Naive thymus-derived CD4-positive, alpha-beta T cell (primary cell): ENCODE measurements around the gene NAB2. TPM values are rescaled to one million over a fixed set of nuclear protein-coding genes. Genes with fewer than 3 reads are reported as not detected.

ENCODE experiments used
- ATAC-seq: fragments of 150-1000 bp; cut with Tn5 transposase; 2 replicates; pipeline ENCODE4 v1.10.0; 2021; ENCODE audit warnings: mild to moderate bottlenecking, moderate library complexity
- CTCF ChIA-PET: fragments of 350-600 bp; sonication (Branson Sonifier 250); formaldehyde crosslinking; loops from one replicate; lab custom pipeline; 2021; ENCODE audit warnings: antibody characterized with exemption; lab: Charles Lee
- POLR2A ChIA-PET: fragments of 350-600 bp; sonication (Branson Sonifier 250); formaldehyde crosslinking; loops from one replicate; lab custom pipeline; 2021; ENCODE audit warnings: antibody characterized with exemption, inconsistent platforms; lab: Charles Lee
- DNase-seq, 9 donors: peaks; one replicate each; pipeline versions ENCODE4 v3.0.0 to v3.0.0-alpha.2; 2020 to 2022; ENCODE audit warnings: mixed read lengths in 1 of 9
- H3K27ac ChIP-seq: one replicate; pipeline ENCODE4 v1.7.0; 2013; ENCODE audit warnings: mild to moderate bottlenecking, low read depth, low read length, moderate library complexity
- H3K27me3 ChIP-seq, 2 donors: one replicate each; pipeline ENCODE4 v1.7.0; 2013; ENCODE audit warnings: low read length in 2 of 2, mild to moderate bottlenecking in 2 of 2, moderate library complexity in 2 of 2; ENCODE audit not compliant: control insufficient read depth in 2 of 2, insufficient read depth in 2 of 2
- H3K36me3 ChIP-seq, 3 experiments: 1 replicate in 2 of 3; 2 replicates in 1 of 3; pipeline ENCODE4 v1.7.0; 2013; ENCODE audit warnings: low read length in 3 of 3, mild to moderate bottlenecking in 3 of 3, moderate library complexity in 1 of 3; ENCODE audit not compliant: insufficient read depth in 3 of 3, control insufficient read depth in 2 of 3
- H3K4me1 ChIP-seq, 2 donors: one replicate each; pipeline ENCODE4 v1.7.0; 2013; ENCODE audit warnings: low read length in 2 of 2, mild to moderate bottlenecking in 2 of 2, moderate library complexity in 1 of 2; ENCODE audit not compliant: control insufficient read depth in 2 of 2, insufficient read depth in 2 of 2
- H3K4me3 ChIP-seq: 2 replicates; pipeline ENCODE4 v1.7.0; 2013; ENCODE audit warnings: mild to moderate bottlenecking, low read length
- H3K9me3 ChIP-seq, 3 experiments: 1 replicate in 2 of 3; 2 replicates in 1 of 3; pipeline ENCODE4 v1.7.0; 2013; ENCODE audit warnings: low read length in 3 of 3; ENCODE audit not compliant: control insufficient read depth in 2 of 3
- H3K27ac Mint-ChIP-seq, 9 donors: one replicate each; pipeline ENCODE4 v1.8.0; 2020 to 2022; ENCODE audit warnings: mixed read lengths in 9 of 9, mild to moderate bottlenecking in 8 of 9, moderate library complexity in 5 of 9, inconsistent platforms in 2 of 9
- H3K27me3 Mint-ChIP-seq, 5 donors: one replicate each; pipeline ENCODE4 v1.8.0; 2021 to 2022; ENCODE audit warnings: mixed read lengths in 5 of 5, mild to moderate bottlenecking in 1 of 5
- H3K36me3 Mint-ChIP-seq, 5 donors: one replicate each; pipeline ENCODE4 v1.8.0; 2020 to 2022; ENCODE audit warnings: mixed read lengths in 5 of 5, mild to moderate bottlenecking in 3 of 5, inconsistent platforms in 1 of 5
- H3K4me1 Mint-ChIP-seq, 7 donors: one replicate each; pipeline ENCODE4 v1.8.0; 2020 to 2022; ENCODE audit warnings: mixed read lengths in 7 of 7, mild to moderate bottlenecking in 3 of 7, inconsistent platforms in 1 of 7
- H3K4me3 Mint-ChIP-seq, 10 donors: one replicate each; pipeline ENCODE4 v1.8.0; 2020 to 2022; ENCODE audit warnings: mild to moderate bottlenecking in 10 of 10, mixed read lengths in 10 of 10, moderate library complexity in 6 of 10, inconsistent platforms in 2 of 10
- H3K9me3 Mint-ChIP-seq, 11 donors: one replicate each; pipeline ENCODE4 v1.8.0; 2020 to 2022; ENCODE audit warnings: mixed read lengths in 11 of 11, mild to moderate bottlenecking in 4 of 11, inconsistent platforms in 1 of 11, moderate library complexity in 1 of 11
- intact Hi-C, 2 donors: fragments of 100-400 bp; cut with micrococcal nuclease; formaldehyde crosslinking; loops; one replicate each; pipeline ENCODE4 v1.15.1; 2023
- polyA plus RNA-seq, 2 donors: library from polyadenylated mRNA; unstranded; fragments of 300-500 nt; fragmentation: Illumina TruSeq; gene quantifications; one replicate each; pipeline ENCODE4 v1.2.3, GENCODE V29; 2021
- total RNA-seq, 6 experiments: library from RNA in 5 of 6; stranded (reverse) in 5 of 6; gene quantifications; 1 replicate in 5 of 6; 2 replicates in 1 of 6; pipeline ENCODE4 v1.2.3 and lab custom pipeline; 2021 to 2026

Gene NAB2
- total and polyA plus RNA-seq, 7 experiments from 2014 or later, result 0.46 to 22.4 (median 7.2) TPM

- H3K4me1 ChIP-seq, result peaks cover 25 to 47% of the 10 kb centered on the region in 2 donors
- DNase-seq (no peak), ATAC-seq (no peak)
- ChIA-PET POLR2A (interaction anchor here (1.0 to 17.0 kb wide), 9 partner anchors 8 to 454 kb away, joined by 3 to 401 read pairs (median 6); partner anchors contain the start of genes NEMP1 and STAT6), CTCF (interaction anchor here (1.3 to 8.5 kb wide), 7 partner anchors 10 to 29 kb away, joined by 3 to 77 read pairs (median 14); partner anchors contain the start of genes NEMP1 and STAT6)
- H3K4me1 Mint-ChIP-seq, result peaks cover 44 to 70% (median 53%) of the 10 kb centered on the region in 7 donors
- H3K9me3 ChIP-seq, result no peaks in the 10 kb centered on the region
- H3K36me3 Mint-ChIP-seq, result peaks cover 0 to 12% (median 0%) of the 10 kb centered on the region in 5 donors
- H3K27ac ChIP-seq, result peak overlapping the region; percentile 83
- no peak overlapping the region for H3K4me3 ChIP-seq
- no peaks in the 10 kb centered on the region for H3K27me3 Mint-ChIP-seq
- intact Hi-C loops, result no loop called here
- H3K36me3 ChIP-seq, result peaks cover 0 to 49% (median 7%) of the 10 kb centered on the region in 3 experiments
- peak overlapping the region; percentile 1 to 97 (median 79) for H3K27ac Mint-ChIP-seq
- no peaks in the 10 kb centered on the region for H3K27me3 ChIP-seq
- H3K9me3 Mint-ChIP-seq, result peaks cover 0 to 2% (median 0%) of the 10 kb centered on the region in 11 donors
- peak overlapping the region; percentile 52 to 98 (median 88) for H3K4me3 Mint-ChIP-seq
Observed at GRCh38 chr12:57090924-57091637, 2.2 kb downstream of the NAB2 start.

GRCh38 chr12:57091638-57092528 is 3.0 kb downstream of the NAB2 start:
- intact Hi-C loops, result no loop called here
- H3K9me3 Mint-ChIP-seq, result peaks cover 0 to 2% (median 0%) of the 10 kb centered on the region in 11 donors
- Histone ChIP-seq H3K9me3 (no peaks in the 10 kb centered on the region), H3K4me3 (no peak overlapping the region), H3K27me3 (no peaks in the 10 kb centered on the region), H3K27ac (peak overlapping the region; percentile 83), H3K36me3 (peaks cover 0 to 55% (median 7%) of the 10 kb centered on the region in 3 experiments), H3K4me1 (peaks cover 21 to 39% of the 10 kb centered on the region in 2 donors)
- POLR2A ChIA-PET, result interaction anchor here (0.5 to 17.0 kb wide), 10 partner anchors 9 to 858 kb away, joined by 3 to 401 read pairs (median 6); partner anchors contain the start of genes NEMP1 and STAT6
- H3K27ac Mint-ChIP-seq, result peak overlapping the region in 8 of 9 donors; percentile 74 to 95 (median 84)
- H3K36me3 Mint-ChIP-seq, result peaks cover 0 to 15% (median 0%) of the 10 kb centered on the region in 5 donors
- peak overlapping the region in 9 of 10 donors; percentile 34 to 98 (median 51) for H3K4me3 Mint-ChIP-seq
- CTCF ChIA-PET, result interaction anchor here (1.2 to 8.5 kb wide), 7 partner anchors 13 to 30 kb away, joined by 5 to 77 read pairs (median 14); partner anchors contain the start of genes NEMP1 and STAT6
- no peaks in the 10 kb centered on the region for H3K27me3 Mint-ChIP-seq
- ATAC-seq (no peak), DNase-seq (no peak)
- peaks cover 39 to 64% (median 47%) of the 10 kb centered on the region in 7 donors for H3K4me1 Mint-ChIP-seq

GRCh38 chr12:57092529-57092862 is 3.6 kb downstream of the NAB2 start:
- POLR2A ChIA-PET, result interaction anchor here (0.5 to 17.0 kb wide), 9 partner anchors 9 to 859 kb away, joined by 3 to 401 read pairs (median 7); partner anchors contain the start of genes NEMP1 and STAT6
- no peak for ATAC-seq
- intact Hi-C loops, result no loop called here

GRCh38 chr12:57092876-57093414 is 4.0 kb downstream of the NAB2 start:
- CTCF ChIA-PET, result interaction anchor here (1.0 to 8.5 kb wide), 7 partner anchors 14 to 31 kb away, joined by 5 to 77 read pairs (median 14); partner anchors contain the start of genes NEMP1 and STAT6
- Histone ChIP-seq H3K27ac (peak overlapping the region; percentile 83), H3K9me3 (no peaks in the 10 kb centered on the region), H3K4me1 (peaks cover 19 to 39% of the 10 kb centered on the region in 2 donors), H3K27me3 (no peaks in the 10 kb centered on the region), H3K36me3 (peaks cover under 1 to 64% (median 7%) of the 10 kb centered on the region in 3 experiments), H3K4me3 (no peak overlapping the region)
- H3K27me3 Mint-ChIP-seq, result no peaks in the 10 kb centered on the region
- peak overlapping the region in 8 of 10 donors; percentile 16 to 75 (median 58) for H3K4me3 Mint-ChIP-seq
- peaks cover 0 to 2% (median 0%) of the 10 kb centered on the region in 11 donors for H3K9me3 Mint-ChIP-seq
- no peak for ATAC-seq
- peaks cover 39 to 61% (median 46%) of the 10 kb centered on the region in 7 donors for H3K4me1 Mint-ChIP-seq
- peak in 1 of 9 donors; percentile 29 for DNase-seq
- intact Hi-C loops, result loop anchor here (1.0 kb wide), 3 partner anchors 18 to 85 kb away; partner anchors contain the start of gene STAT6 (in 1 of the 2)
- peak overlapping the region; percentile 48 to 95 (median 87) for H3K27ac Mint-ChIP-seq
- POLR2A ChIA-PET, result interaction anchor here (1.6 to 17.0 kb wide), 5 partner anchors 10 to 35 kb away, joined by 4 to 401 read pairs (median 28); partner anchors contain the start of genes NEMP1 and STAT6
- peaks cover 0 to 20% (median 0%) of the 10 kb centered on the region in 5 donors for H3K36me3 Mint-ChIP-seq

More at GRCh38 chr12:57092529-57092862, 3.6 kb downstream of the NAB2 start:
- DNase-seq, result no peak
- Mint-ChIP-seq H3K36me3 (peaks cover 0 to 20% (median 0%) of the 10 kb centered on the region in 5 donors), H3K4me3 (peak overlapping the region in 9 of 10 donors; percentile 3 to 75 (median 45)), H3K9me3 (peaks cover 0 to 2% (median 0%) of the 10 kb centered on the region in 11 donors), H3K27ac (peak overlapping the region; percentile 48 to 95 (median 83)), H3K4me1 (peaks cover 39 to 65% (median 47%) of the 10 kb centered on the region in 7 donors), H3K27me3 (no peaks in the 10 kb centered on the region)
- peak overlapping the region; percentile 83 for H3K27ac ChIP-seq
- CTCF ChIA-PET, result interaction anchor here (1.2 to 8.5 kb wide), 7 partner anchors 13 to 30 kb away, joined by 5 to 77 read pairs (median 14); partner anchors contain the start of genes NEMP1 and STAT6
- H3K36me3 ChIP-seq, result peaks cover 0 to 60% (median 7%) of the 10 kb centered on the region in 3 experiments
- no peaks in the 10 kb centered on the region for H3K27me3 ChIP-seq
- H3K4me1 ChIP-seq, result peaks cover 21 to 39% of the 10 kb centered on the region in 2 donors
- H3K9me3 ChIP-seq, result no peaks in the 10 kb centered on the region
- H3K4me3 ChIP-seq, result no peak overlapping the region

GRCh38 chr12:57093415-57094207 is 4.7 kb downstream of the NAB2 start:
- DNase-seq (peak in 7 of 9 donors; percentile 23 to 73 (median 41)), ATAC-seq (peak; percentile 61)
- no peaks in the 10 kb centered on the region for H3K27me3 Mint-ChIP-seq
- no peaks in the 10 kb centered on the region for H3K9me3 Mint-ChIP-seq
- CTCF ChIA-PET, result interaction anchor here (0.7 to 8.5 kb wide), 7 partner anchors 14 to 389 kb away, joined by 3 to 77 read pairs (median 7); partner anchors contain the start of genes NEMP1 and STAT6
- intact Hi-C loops, result loop anchor here (1.0 kb wide), 3 partner anchors 18 to 85 kb away; partner anchors contain the start of gene STAT6 (in 1 of the 2)
- POLR2A ChIA-PET, result interaction anchor here (0.6 to 17.0 kb wide), 7 partner anchors 11 to 36 kb away, joined by 3 to 401 read pairs (median 10); partner anchors contain the start of genes NEMP1 and STAT6
- Histone ChIP-seq H3K27me3 (no peaks in the 10 kb centered on the region), H3K27ac (peak overlapping the region; percentile 83), H3K9me3 (no peaks in the 10 kb centered on the region), H3K36me3 (peaks cover 6 to 71% (median 10%) of the 10 kb centered on the region in 3 experiments), H3K4me1 (peaks cover 14 to 39% of the 10 kb centered on the region in 2 donors), H3K4me3 (no peak overlapping the region)
- peaks cover 0 to 20% (median 0%) of the 10 kb centered on the region in 5 donors for H3K36me3 Mint-ChIP-seq
- H3K4me3 Mint-ChIP-seq, result peak overlapping the region; percentile 30 to 79 (median 66)
- peaks cover 39 to 57% (median 46%) of the 10 kb centered on the region in 7 donors for H3K4me1 Mint-ChIP-seq
- H3K27ac Mint-ChIP-seq, result peak overlapping the region; percentile 7 to 95 (median 90)
